ENCODE results near the gene SCARF2. TPM values are rescaled to one million over a fixed set of nuclear protein-coding genes. Genes with fewer than 3 reads are reported as not detected.

SCARF2 gene
- total RNA-seq, 1 donor from 2014 or later: 8.1 TPM

DNA sequence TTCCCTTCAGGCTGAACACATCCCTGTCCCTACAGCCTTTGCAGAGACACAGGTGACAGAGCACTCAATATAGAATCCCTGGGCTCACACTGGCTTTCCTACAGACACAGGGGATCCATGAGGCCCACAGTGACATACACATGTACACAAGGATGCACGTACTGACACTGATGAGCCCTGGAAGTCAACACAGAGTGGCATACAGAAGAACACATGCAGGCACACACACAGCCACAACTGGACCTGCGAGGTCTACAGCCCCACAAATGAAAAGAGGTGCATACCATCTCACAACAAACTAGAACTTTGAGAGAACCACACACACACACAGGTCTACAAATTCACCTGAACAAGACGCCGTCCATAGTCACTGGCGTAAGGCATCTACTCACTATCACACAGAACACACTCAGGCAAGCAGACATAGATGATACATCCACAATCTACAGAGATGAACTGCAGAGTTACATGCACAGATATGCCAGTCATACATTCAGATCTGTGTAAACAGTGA is 47.2 kb downstream of the SCARF2 start:
- no peak overlapping the region for H3K27ac Mint-ChIP-seq (ENCODE audit: unreplicated experiment)
- H3K4me3 Mint-ChIP-seq (ENCODE audit: unreplicated experiment): no peak overlapping the region
- no peaks in the 10 kb centered on the region for H3K36me3 Mint-ChIP-seq (ENCODE audit: low read depth, unreplicated experiment)
- DNase-seq (ENCODE audit: low spot score): no peak
- H3K9me3 Mint-ChIP-seq (ENCODE audit: unreplicated experiment): no peaks in the 10 kb centered on the region
- H3K27me3 Mint-ChIP-seq (ENCODE audit: unreplicated experiment): peaks cover 23% of the 10 kb centered on the region
- peaks cover 7% of the 10 kb centered on the region for H3K4me1 Mint-ChIP-seq (ENCODE audit: unreplicated experiment)
- TF ChIP-seq, protein P1, sequence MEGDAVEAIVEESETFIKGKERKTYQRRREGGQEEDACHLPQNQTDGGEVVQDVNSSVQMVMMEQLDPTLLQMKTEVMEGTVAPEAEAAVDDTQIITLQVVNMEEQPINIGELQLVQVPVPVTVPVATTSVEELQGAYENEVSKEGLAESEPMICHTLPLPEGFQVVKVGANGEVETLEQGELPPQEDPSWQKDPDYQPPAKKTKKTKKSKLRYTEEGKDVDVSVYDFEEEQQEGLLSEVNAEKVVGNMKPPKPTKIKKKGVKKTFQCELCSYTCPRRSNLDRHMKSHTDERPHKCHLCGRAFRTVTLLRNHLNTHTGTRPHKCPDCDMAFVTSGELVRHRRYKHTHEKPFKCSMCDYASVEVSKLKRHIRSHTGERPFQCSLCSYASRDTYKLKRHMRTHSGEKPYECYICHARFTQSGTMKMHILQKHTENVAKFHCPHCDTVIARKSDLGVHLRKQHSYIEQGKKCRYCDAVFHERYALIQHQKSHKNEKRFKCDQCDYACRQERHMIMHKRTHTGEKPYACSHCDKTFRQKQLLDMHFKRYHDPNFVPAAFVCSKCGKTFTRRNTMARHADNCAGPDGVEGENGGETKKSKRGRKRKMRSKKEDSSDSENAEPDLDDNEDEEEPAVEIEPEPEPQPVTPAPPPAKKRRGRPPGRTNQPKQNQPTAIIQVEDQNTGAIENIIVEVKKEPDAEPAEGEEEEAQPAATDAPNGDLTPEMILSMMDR (IDR thresholded peaks at IDR 0.05; ENCODE audit: unreplicated experiment): no peak

DNA sequence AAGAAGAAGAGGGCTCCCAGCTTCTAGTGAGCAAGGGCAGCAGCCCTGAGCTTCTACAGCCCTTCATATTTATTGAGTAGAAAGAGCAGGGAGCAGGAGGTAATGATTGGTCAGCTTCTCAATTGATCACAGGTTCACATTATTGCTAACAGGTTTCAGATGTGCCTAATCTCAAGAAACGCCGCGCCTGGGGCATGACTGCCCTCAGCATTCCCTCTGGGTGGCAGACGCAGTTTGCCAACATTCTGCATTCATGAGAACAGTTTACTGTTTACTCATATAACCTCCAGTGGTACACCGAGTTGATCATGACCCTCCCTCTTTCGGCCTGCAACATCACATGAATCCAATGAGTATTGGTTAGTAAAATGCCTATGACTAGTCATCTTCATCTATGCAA is 48.3 kb downstream of the SCARF2 start:
- DNase-seq (ENCODE audit: low spot score): no peak
- TF ChIP-seq, protein P1 (IDR thresholded peaks at IDR 0.05; ENCODE audit: unreplicated experiment): no peak
- Mint-ChIP-seq H3K27me3 (ENCODE audit: unreplicated experiment) (peaks cover 14% of the 10 kb centered on the region), H3K4me3 (ENCODE audit: unreplicated experiment) (no peak overlapping the region), H3K9me3 (ENCODE audit: unreplicated experiment) (no peaks in the 10 kb centered on the region), H3K4me1 (ENCODE audit: unreplicated experiment) (no peaks in the 10 kb centered on the region), H3K27ac (ENCODE audit: unreplicated experiment) (no peak overlapping the region), H3K36me3 (ENCODE audit: low read depth, unreplicated experiment) (no peaks in the 10 kb centered on the region)

DNA sequence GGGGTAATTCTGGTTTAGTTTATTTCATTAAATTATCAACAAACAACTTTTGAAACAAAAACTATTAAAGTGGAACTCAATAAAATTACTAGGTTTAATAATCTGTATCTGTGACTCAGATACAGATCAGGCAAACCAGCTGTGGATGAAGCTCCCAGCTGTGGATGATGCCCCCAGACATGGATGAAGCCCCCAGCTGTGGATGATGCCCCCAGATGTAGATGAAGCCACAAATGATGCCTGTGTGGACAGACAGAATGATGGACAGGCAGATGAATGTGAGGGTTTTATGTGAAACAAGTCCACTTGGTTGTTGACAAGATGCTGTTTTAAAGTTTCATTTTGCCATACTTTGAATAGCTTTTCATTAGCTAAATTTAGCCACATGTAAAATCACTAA is 49.4 kb downstream of the SCARF2 start:
- DNase-seq (ENCODE audit: low spot score): no peak
- Mint-ChIP-seq H3K27me3 (ENCODE audit: unreplicated experiment) (peaks cover 11% of the 10 kb centered on the region), H3K4me1 (ENCODE audit: unreplicated experiment) (no peaks in the 10 kb centered on the region), H3K27ac (ENCODE audit: unreplicated experiment) (no peak overlapping the region), H3K4me3 (ENCODE audit: unreplicated experiment) (no peak overlapping the region), H3K36me3 (ENCODE audit: low read depth, unreplicated experiment) (no peaks in the 10 kb centered on the region), H3K9me3 (ENCODE audit: unreplicated experiment) (no peaks in the 10 kb centered on the region)
- TF ChIP-seq, protein P1 (IDR thresholded peaks at IDR 0.05; ENCODE audit: unreplicated experiment): no peak

DNA sequence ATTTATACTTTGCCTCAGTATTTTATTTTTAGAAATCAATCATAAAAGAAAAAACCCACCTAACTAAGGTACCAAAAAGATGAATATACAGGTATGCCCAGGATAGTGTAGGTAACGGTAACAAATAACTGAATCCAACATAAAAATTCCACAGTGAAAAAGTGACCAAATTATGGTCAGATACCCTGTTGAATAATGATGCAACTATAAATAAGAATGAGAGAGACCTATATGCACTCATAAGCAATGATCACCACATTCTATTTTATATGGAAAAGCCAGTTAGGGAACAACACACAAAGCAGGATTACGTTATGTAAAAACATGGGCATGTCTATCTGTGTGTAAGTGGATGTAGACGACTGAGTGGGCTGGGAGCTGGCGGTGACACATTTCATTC is 50.7 kb downstream of the SCARF2 start:
- H3K27me3 Mint-ChIP-seq (ENCODE audit: unreplicated experiment): peaks cover 11% of the 10 kb centered on the region
- no peak for DNase-seq (ENCODE audit: low spot score)
- H3K4me1 Mint-ChIP-seq (ENCODE audit: unreplicated experiment): no peaks in the 10 kb centered on the region
- H3K4me3 Mint-ChIP-seq (ENCODE audit: unreplicated experiment): no peak overlapping the region
- TF ChIP-seq, protein P1 (IDR thresholded peaks at IDR 0.05; ENCODE audit: unreplicated experiment): no peak
- no peaks in the 10 kb centered on the region for H3K36me3 Mint-ChIP-seq (ENCODE audit: low read depth, unreplicated experiment)
- H3K27ac Mint-ChIP-seq (ENCODE audit: unreplicated experiment): no peak overlapping the region
- no peaks in the 10 kb centered on the region for H3K9me3 Mint-ChIP-seq (ENCODE audit: unreplicated experiment)

DNA sequence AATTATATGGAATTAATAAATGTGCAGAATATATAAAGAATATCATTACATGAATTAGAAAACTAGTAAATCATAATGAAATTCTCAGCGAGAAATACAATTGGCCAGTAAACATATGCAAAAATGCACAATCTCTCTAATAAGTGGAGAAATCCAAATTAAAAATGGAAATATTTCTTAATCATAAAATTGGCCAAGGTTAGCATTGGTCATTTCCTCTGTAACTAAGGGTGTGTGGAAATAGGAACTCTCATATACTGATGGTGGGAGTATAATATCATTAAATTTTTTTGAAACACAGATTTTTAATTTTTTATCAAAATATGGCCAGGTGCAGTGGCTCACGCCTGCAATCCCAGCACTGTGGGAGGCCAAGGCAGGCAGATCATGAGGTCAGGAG is 51.3 kb downstream of the SCARF2 start:
- Mint-ChIP-seq H3K4me1 (ENCODE audit: unreplicated experiment) (no peaks in the 10 kb centered on the region), H3K4me3 (ENCODE audit: unreplicated experiment) (no peak overlapping the region), H3K27ac (ENCODE audit: unreplicated experiment) (no peak overlapping the region), H3K36me3 (ENCODE audit: low read depth, unreplicated experiment) (no peaks in the 10 kb centered on the region), H3K9me3 (ENCODE audit: unreplicated experiment) (no peaks in the 10 kb centered on the region), H3K27me3 (ENCODE audit: unreplicated experiment) (peaks cover 7% of the 10 kb centered on the region)
- no peak for DNase-seq (ENCODE audit: low spot score)
- TF ChIP-seq, protein P1 (IDR thresholded peaks at IDR 0.05; ENCODE audit: unreplicated experiment): no peak
